Measurements from ENCODE around the gene USP38. TPM values are rescaled to one million over a fixed set of nuclear protein-coding genes. Genes with fewer than 3 reads are reported as not detected.
A peak's percentile ranks its signal among the peaks of the same experiment; 100 is the strongest.
"Not testable (repeated sequence)": the region's sequence is repeated elsewhere in the genome, so short reads cannot be mapped to it uniquely, and the experiment has no call there.

The USP38 gene
- total RNA-seq, 1 donor from 2014 or later: 20.0 TPM

- DNase-seq (ENCODE audit: low spot score in 2 of 2) (no peak), FAIRE-seq (peak; percentile 64)
Observed at GRCh38 chr4:143202824-143203223, 18.1 kb downstream of the USP38 start.

- FAIRE-seq (no peak), DNase-seq (ENCODE audit: low spot score in 2 of 2) (no peak)
Observed at GRCh38 chr4:143203577-143203976, 18.9 kb downstream of the USP38 start.

- DNase-seq (ENCODE audit: low spot score in 2 of 2) (no peak), FAIRE-seq (peak; percentile 86)
Observed at GRCh38 chr4:143207555-143207954, 22.8 kb downstream of the USP38 start.

- FAIRE-seq (no peak), DNase-seq (ENCODE audit: low spot score in 2 of 2) (no peak)
Observed at GRCh38 chr4:143212566-143212965, 27.8 kb downstream of the USP38 start.

GRCh38 chr4:143215873-143216272 is 31.2 kb downstream of the USP38 start:
- no peak for FAIRE-seq
- DNase-seq (ENCODE audit: low spot score in 2 of 2): no peak

DNA sequence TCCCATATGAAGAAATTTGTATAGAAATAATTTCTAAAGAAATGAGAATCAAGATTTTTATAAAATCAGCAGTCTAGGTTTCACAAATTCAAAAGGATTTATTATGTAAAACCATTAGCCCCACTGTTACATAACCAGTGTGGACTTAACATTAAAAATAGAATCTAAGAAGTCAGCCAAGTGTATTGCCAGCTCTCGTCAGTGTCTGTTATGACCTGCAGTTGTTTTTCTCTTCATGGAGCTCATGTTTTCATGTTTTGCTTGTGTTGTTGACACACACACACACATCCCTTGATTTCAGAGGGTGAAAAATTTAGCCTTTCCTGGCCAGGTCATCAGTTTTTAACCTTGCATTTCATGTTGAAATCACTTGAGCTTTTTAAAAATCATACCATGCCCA is 39.5 kb downstream of the USP38 start:
- no peak for DNase-seq (ENCODE audit: low spot score in 2 of 2)
- no peak for FAIRE-seq

- FAIRE-seq (no peak), DNase-seq (ENCODE audit: low spot score in 2 of 2) (no peak)
Observed at GRCh38 chr4:143225167-143225566, 40.5 kb downstream of the USP38 start.

DNA sequence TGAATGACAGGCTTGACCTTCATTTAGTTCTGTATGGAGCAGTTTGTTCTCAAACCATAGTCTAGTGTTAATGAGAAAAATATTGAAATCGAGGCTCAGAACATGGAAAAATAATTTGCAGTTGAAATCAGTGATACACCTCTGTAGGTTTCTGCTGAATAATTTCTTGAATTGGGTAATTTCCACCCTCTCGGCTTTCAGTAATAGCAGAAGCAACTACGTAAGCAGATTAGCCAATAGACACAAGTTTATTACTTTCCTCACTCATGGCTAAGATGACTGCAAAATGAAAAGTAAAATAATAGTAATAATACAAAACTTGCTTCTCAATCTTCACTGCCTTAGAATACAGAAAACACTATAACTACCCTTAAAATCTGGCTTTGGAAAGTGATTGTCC is 46.0 kb downstream of the USP38 start:
- DNase-seq (ENCODE audit: low spot score in 2 of 2): no peak
- FAIRE-seq: no peak

GRCh38 chr4:143232277-143232676 is 47.6 kb downstream of the USP38 start:
- DNase-seq (ENCODE audit: low spot score in 2 of 2) (no peak), FAIRE-seq (no peak)

- no peak for FAIRE-seq
- DNase-seq (ENCODE audit: low spot score in 2 of 2): no peak
Observed at GRCh38 chr4:143234153-143234552, 49.4 kb downstream of the USP38 start.

DNA sequence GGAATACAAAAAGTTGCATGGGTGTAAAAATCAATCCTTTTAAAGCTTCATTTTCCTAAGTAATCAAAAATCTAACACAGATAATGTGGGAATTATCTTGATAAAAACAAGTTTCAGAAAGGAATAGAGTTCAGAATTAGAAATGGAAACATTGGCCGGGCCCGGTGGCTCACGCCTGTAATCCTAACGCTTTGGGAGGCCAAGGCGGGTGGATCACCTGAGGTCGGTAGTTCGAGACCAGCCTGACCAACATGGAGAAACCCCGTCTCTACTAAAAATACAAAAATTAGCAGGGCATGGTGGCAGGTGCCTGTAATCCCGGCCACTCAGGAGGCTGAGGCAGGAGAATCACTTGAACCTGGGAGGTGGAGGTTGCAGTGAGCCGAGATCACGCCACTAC is 52.5 kb downstream of the USP38 start:
- FAIRE-seq; DNase-seq (ENCODE audit: low spot score in 2 of 2): not testable (repeated sequence)

DNA sequence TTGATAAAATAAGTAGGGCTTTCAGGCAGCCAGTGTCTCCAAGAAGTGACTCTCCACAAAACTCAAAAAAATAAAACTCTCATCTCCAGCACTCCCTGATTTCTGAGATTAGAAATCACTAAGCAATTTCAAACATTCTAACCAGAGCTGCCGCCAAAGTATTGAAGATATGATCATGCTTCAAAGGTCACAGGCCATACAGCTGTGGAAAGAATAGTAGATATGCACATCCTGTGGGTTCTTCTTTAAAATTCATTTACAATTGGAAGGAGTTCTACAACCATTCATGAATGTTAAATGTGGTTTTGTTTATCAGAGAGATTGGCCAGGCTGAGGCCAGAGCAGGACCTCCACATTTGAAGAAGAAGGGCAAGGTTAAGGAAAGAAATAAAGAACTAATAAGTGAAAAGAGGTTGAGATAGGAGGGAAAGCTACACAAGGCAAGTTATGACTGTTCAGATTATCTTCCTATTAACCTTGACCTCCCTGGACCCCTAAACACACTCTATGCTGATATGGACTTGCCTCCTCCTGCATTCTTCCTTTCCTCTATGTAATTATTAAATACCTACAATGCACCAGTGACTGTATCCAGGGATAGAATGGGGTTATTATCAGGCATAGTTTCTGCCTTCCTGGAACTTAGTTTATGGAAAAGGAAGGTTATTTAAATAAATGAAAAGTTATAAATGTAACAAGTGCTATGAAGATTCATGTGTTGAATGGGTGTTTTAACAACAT is 56.4 kb downstream of the USP38 start:
- no peak for DNase-seq (ENCODE audit: low spot score in 2 of 2)
- no peak for FAIRE-seq

DNA sequence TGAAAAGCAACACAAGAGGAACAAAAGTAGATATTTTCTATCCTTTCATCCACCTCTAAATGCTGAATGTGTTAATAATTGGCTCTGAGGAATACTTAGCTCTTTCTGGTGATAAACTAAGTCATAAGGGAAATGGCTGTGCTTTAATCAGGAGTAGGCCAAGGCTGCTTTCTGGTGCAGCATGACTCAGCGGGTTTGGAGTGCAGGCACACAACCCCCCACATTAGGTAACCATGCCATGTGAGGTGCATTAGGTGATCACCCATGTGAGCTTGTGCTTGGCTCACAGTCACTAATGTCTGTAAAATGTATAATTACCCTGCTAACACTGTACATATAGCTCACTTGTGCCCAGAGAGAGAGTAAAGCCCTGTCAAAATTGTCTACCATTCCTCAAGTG is 57.2 kb downstream of the USP38 start:
- FAIRE-seq (no peak), DNase-seq (ENCODE audit: low spot score in 2 of 2) (no peak)

DNA sequence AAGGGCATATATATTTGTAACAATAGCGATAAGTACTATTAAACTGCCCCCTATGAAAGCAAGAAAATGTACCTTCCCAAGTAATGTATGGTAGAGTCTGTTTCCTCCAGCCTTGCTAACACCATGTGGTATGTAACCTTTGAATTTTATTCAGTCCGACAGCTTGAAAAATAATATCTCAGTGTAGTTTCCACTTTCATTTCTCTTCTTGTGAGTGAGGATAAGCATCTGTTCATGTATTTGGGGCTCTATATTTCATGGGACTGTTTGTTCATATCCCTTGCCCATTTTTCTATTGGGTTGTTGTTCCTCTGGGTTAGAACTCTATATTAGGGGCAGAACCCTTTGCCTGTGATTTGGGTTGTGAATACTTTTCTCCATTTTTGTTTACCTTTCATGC is 58.3 kb downstream of the USP38 start:
- FAIRE-seq (no peak), DNase-seq (ENCODE audit: low spot score in 2 of 2) (no peak)

DNA sequence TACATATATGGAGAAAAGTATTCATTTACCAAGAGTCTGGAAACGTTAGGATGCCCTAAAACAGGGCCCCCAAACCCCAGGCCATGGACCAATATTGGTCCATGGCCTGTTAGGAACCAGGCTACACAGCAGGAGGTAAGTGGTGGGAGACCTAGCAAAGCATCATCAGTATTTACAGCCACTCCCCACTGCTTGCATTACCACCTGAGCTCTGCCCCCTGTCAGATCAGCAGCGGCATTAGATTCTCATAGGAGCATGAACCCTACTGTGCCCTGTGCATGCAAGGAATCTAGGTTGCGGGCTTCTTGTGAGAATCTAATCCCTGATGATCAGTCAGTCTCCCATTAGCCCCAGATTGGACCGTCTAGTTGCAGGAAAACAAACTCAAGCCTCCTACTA is 62.3 kb downstream of the USP38 start:
- no peak for DNase-seq (ENCODE audit: low spot score in 2 of 2)
- no peak for FAIRE-seq

DNA sequence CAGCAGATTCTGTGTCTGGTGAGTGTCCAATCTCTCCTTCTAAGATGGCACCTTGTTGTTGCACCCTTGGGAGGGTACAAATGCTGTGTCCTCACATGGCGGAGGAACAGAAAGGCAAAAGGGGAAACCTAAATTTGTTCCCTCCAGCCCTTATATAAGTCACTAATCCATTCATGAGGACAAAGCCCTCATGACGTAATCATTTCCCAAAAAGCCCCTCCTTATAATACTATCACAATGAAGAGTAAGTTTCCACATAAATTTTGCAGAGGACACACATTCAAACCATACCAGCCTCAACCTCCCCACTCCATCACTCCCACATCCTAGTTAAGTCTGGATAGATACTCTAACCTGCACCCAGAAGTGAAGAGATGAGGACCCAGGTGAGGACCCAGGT is 63.1 kb downstream of the USP38 start:
- DNase-seq (ENCODE audit: low spot score in 2 of 2) (no peak), FAIRE-seq (no peak)

- DNase-seq (ENCODE audit: low spot score in 2 of 2) (no peak), FAIRE-seq (no peak)
Observed at GRCh38 chr4:143248827-143249226, 64.1 kb downstream of the USP38 start.

DNA sequence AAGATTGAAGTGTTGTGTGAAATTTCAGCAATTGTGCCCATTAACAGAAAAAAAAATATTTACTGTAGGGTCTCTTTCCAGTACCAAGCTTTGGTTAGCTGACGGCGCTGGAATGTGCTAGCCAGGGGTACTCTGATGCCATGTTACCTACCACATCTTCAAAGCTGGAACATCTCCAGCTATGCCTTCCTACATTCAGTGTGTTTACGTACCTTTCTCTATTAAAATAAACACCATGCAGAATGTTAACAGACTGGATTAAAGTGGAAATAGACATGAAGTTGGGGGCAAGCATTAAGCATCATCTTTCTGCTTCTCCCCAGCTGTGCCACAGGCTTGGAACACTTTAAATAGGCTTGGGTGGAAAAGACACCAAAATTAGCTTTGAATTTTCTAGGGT is 65.9 kb downstream of the USP38 start:
- DNase-seq (ENCODE audit: low spot score in 2 of 2) (no peak), FAIRE-seq (no peak)

DNA sequence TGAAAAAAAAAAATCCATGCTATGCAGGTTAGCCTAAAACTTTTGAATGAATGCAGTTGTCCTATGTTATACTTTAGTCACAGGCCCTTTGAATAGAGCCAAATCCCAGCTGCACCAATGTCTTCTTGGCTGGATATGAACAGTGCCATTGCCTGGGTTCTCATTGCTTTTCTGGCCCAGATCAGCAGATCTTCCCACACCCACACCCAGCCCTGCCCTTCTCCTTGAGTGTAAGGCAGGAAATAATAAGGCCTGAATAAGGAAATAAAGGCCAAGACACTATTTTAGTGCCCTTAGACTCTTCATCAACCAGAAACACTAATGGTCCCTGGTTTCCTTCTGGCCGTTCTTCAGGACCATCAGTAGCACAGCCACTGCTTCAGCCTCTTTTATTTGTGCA is 66.6 kb downstream of the USP38 start:
- FAIRE-seq (no peak), DNase-seq (ENCODE audit: low spot score in 2 of 2) (no peak)

- no peak for DNase-seq (ENCODE audit: low spot score in 2 of 2)
- FAIRE-seq: no peak
Observed at GRCh38 chr4:143251779-143252178, 67.1 kb downstream of the USP38 start.

GRCh38 chr4:143252478-143252877 is 67.8 kb downstream of the USP38 start:
- no peak for DNase-seq (ENCODE audit: low spot score in 2 of 2)

GRCh38 chr4:143253166-143253565 is 68.4 kb downstream of the USP38 start:
- FAIRE-seq: no peak
- DNase-seq (ENCODE audit: low spot score in 2 of 2): no peak

More at GRCh38 chr4:143252478-143252877, 67.8 kb downstream of the USP38 start:
- no peak for FAIRE-seq
